ENCODE data around the gene ADPRH.

GRCh38 chr3:119585208-119585607 lies 5.9 kb downstream of the ADPRH start:
- TF ChIP-seq CTCF (IDR thresholded peaks at IDR 0.05 in 2 of 3, conservative IDR thresholded peaks at IDR 0.05 in 1 of 3; ENCODE audit: borderline replicate concordance in 1 of 3, insufficient read depth in 1 of 3, low read depth in 2 of 3, low read length in 2 of 3) (no peak), CEBPB (IDR thresholded peaks at IDR 0.05; ENCODE audit: low read depth) (no peak), RAD21 (IDR thresholded peaks at IDR 0.05; ENCODE audit: low read depth) (no peak), POLR2A (IDR thresholded peaks at IDR 0.05; ENCODE audit: borderline replicate concordance, extremely low read depth, insufficient read depth, insufficient read length) (no peak), EZH2phosphoT487 (IDR thresholded peaks at IDR 0.05; ENCODE audit: borderline replicate concordance) (no peak), EZH2 (IDR thresholded peaks at IDR 0.05) (no peak), POLR2AphosphoS5 (IDR thresholded peaks at IDR 0.05; ENCODE audit: low read depth, low read length) (no peak), TCF7L2 (IDR thresholded peaks at IDR 0.05; ENCODE audit: borderline replicate concordance, extremely low read depth, insufficient read depth, insufficient read length) (no peak), JUND (IDR thresholded peaks at IDR 0.05) (no peak)
- TF ChIP-seq, protein P1, sequence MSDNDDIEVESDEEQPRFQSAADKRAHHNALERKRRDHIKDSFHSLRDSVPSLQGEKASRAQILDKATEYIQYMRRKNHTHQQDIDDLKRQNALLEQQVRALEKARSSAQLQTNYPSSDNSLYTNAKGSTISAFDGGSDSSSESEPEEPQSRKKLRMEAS (IDR thresholded peaks at IDR 0.05): no peak
- TF ChIP-seq, protein P2, sequence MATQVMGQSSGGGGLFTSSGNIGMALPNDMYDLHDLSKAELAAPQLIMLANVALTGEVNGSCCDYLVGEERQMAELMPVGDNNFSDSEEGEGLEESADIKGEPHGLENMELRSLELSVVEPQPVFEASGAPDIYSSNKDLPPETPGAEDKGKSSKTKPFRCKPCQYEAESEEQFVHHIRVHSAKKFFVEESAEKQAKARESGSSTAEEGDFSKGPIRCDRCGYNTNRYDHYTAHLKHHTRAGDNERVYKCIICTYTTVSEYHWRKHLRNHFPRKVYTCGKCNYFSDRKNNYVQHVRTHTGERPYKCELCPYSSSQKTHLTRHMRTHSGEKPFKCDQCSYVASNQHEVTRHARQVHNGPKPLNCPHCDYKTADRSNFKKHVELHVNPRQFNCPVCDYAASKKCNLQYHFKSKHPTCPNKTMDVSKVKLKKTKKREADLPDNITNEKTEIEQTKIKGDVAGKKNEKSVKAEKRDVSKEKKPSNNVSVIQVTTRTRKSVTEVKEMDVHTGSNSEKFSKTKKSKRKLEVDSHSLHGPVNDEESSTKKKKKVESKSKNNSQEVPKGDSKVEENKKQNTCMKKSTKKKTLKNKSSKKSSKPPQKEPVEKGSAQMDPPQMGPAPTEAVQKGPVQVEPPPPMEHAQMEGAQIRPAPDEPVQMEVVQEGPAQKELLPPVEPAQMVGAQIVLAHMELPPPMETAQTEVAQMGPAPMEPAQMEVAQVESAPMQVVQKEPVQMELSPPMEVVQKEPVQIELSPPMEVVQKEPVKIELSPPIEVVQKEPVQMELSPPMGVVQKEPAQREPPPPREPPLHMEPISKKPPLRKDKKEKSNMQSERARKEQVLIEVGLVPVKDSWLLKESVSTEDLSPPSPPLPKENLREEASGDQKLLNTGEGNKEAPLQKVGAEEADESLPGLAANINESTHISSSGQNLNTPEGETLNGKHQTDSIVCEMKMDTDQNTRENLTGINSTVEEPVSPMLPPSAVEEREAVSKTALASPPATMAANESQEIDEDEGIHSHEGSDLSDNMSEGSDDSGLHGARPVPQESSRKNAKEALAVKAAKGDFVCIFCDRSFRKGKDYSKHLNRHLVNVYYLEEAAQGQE (IDR thresholded peaks at IDR 0.05; ENCODE audit: low read depth): no peak

All from HCT116 (cell line).